Heart left ventricle (tissue), 16 donors: Measurements from ENCODE around the gene STAG1. TPM values are rescaled to one million over a fixed set of nuclear protein-coding genes. Genes with fewer than 3 reads are reported as not detected.
A peak's percentile ranks its signal among the peaks of the same experiment; 100 is the strongest.

Source experiments
- ATAC-seq, 4 donors: fragments of 200-7000 bp; cut with Tn5 transposase; one replicate each; pipeline ENCODE4 v1.9.1; 2020 to 2022; ENCODE audit warnings: moderate library complexity in 4 of 4, mild to moderate bottlenecking in 3 of 4, moderate number of reproducible peaks in 1 of 4
- DNase-seq, 5 donors: peaks; one replicate each; pipeline ENCODE4 v3.0.0-alpha.2; 2020
- H3K27ac ChIP-seq, 12 donors: fragments of 200-600 bp; sonication (generic) in 4 of 12; one replicate each; pipeline versions ENCODE4 v1.5.0 to v1.8.0; 2016 to 2022; ENCODE audit warnings: mild to moderate bottlenecking in 2 of 12
- H3K27me3 ChIP-seq, 9 donors: fragments of 200-600 bp; sonication (generic) in 2 of 9; one replicate each; pipeline versions ENCODE4 v1.5.1 to v1.8.0; 2016 to 2022; ENCODE audit warnings: mild to moderate bottlenecking in 3 of 9
- H3K36me3 ChIP-seq, 9 donors: fragments of 200-600 bp; sonication (generic) in 2 of 9; one replicate each; pipeline versions ENCODE4 v1.5.0 to v1.8.0; 2018 to 2022; ENCODE audit warnings: mild to moderate bottlenecking in 2 of 9
- H3K4me1 ChIP-seq, 12 donors: fragments of 200-600 bp; sonication (generic) in 4 of 12; one replicate each; pipeline versions ENCODE4 v1.5.0 to v1.8.0; 2016 to 2022; ENCODE audit warnings: mild to moderate bottlenecking in 3 of 12
- H3K4me3 ChIP-seq, 12 donors: fragments of 200-600 bp; sonication (generic) in 4 of 12; one replicate each; pipeline versions ENCODE4 v1.5.0 to v1.8.0; 2017 to 2022; ENCODE audit warnings: mild to moderate bottlenecking in 9 of 12, moderate library complexity in 4 of 12
- H3K9me3 ChIP-seq, 12 donors: fragments of 200-600 bp; sonication (generic) in 4 of 12; one replicate each; pipeline versions ENCODE4 v1.5.0 to v1.8.0; 2016 to 2022; ENCODE audit warnings: mild to moderate bottlenecking in 1 of 12
- POLR2A ChIP-seq, 2 donors: fragments of 450-650 bp; IDR thresholded peaks; one replicate each; pipeline ENCODE4 v1.6.1; 2017; ENCODE audit warnings: antibody characterized with exemption in 2 of 2, mild to moderate bottlenecking in 2 of 2, moderate library complexity in 2 of 2
- WGBS, 4 donors: extraction: QIAGEN DNeasy Blood & Tissue Kit in 2 of 4; methylation state at CpG; one replicate each; pipeline versions ENCODE4 v1.1.5 to v1.1.7; 2013 to 2018; 5-methylcytosine and 5-hydroxymethylcytosine counted together
- intact Hi-C, 10 donors: fragments of 100-400 bp; cut with DNase I; formaldehyde crosslinking; loops; one replicate each; pipeline versions ENCODE4 v1.11.1 to v1.14.2; 2022
- polyA plus RNA-seq, 2 donors: library from polyadenylated mRNA; stranded (reverse); fragments of 200-250 nt; gene quantifications; one replicate each; pipeline ENCODE4 v1.2.3, GENCODE V29; 2013
- total RNA-seq, 9 donors: library from RNA; depleted of rRNA in 2 of 9; stranded (reverse); fragments of >200 nt in 2 of 9; fragmentation: NEBNext Ultra II Directional in 3 of 9; extraction: Animal tissue kit (Norgen Biotek cat#: 25700) in 3 of 9; gene quantifications; one replicate each; pipeline versions ENCODE4 v1.1.0 to v1.2.4, GENCODE V29; 2016 to 2023
- TF ChIP-seq, protein P1 (sequence below), 12 donors: fragments of 200-600 bp; sonication (generic) in 4 of 12; IDR thresholded peaks; one replicate each; pipeline versions ENCODE4 v1.5.0 to v1.8.0; 2018 to 2022; ENCODE audit warnings: antibody characterized with exemption in 12 of 12, mild to moderate bottlenecking in 5 of 12
- donor health status: ischemic (EF 13 %, LVEDD 7.1; RV severe dilation, severe dysfunction).
- donor health status: healthy with polysubstance abuse.
- donor health status: DM: no; HTN: yes; CAD: no.
- donor health status: DM: no; HTN: no; CAD: no.
- donor health status: ischemic (EF 25% LVEDD 6.9; RV normal size, moderate dysfunction).
- donor health status: ischemic (EF 25% LVEDD 5.7; RV mildly dilated, moderate dysfunction).
- donor health status: healthy.
- donor health status: DM: yes; HTN: yes; CAD: no.
- donor health status: ischemic (EF 35%, LVEDD 5.7; RV mildly dilated, moderate dysfunction).
- donor health status: nonischemic (EF 11% LVEDD 7.7; RV severe dilation, severe dysfunction).
- donor health status: DM: yes; HTN: yes; CAD: no.
- donor health status: PGD.
- donor health status: ischemic (EF 29% LVEDD 5.4; RV normal size, mild dysfunction).
- donor health status: nonischemic (EF 23%, LVEDD 6.1; RV moderate dilation, normal function).

STAG1 gene
- total and polyA plus RNA-seq, 11 donors, result 7.2 to 23.4 (median 19.8) TPM

DNA sequence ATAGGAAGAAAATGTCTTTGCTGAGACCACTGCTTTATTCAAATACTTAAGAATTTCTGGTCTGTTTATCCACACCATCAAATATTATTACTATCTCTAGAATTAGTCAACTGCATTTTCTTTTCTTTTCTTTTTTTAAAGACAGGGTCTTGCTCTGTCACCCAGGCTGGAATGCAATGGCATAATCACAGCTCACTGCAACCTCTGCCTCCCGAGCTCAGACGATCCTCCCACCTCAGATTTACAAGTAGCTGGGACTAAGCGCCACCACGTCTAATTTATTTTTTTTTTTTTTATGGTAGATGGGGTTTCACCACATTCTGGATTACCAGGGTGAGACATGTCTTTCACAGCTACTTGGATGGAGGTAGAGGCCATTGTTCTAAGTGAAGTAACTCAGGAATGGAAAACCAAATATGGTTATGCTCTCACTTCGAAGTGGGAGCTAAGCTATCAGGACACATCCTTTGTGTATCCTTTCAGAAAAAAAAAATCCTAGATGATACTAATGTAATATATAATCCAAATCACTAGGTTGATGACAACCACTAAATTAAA, 52.8 kb downstream of the STAG1 start:
- Histone ChIP-seq H3K36me3 (no peaks in the 10 kb centered on the region), H3K27ac (no peak overlapping the region), H3K4me3 (no peak overlapping the region), H3K9me3 (peaks cover 0 to 9% (median 0%) of the 10 kb centered on the region in 12 donors), H3K27me3 (no peaks in the 10 kb centered on the region), H3K4me1 (peaks cover 0 to 22% (median 10%) of the 10 kb centered on the region in 12 donors)
- intact Hi-C loops, result no loop called here
- no peak for DNase-seq
- 73 to 81% (median 76%) methylated on average over 5 of the region's 5 CpGs for WGBS, 4 donors
- ATAC-seq, result no peak
- TF ChIP-seq, protein P1, sequence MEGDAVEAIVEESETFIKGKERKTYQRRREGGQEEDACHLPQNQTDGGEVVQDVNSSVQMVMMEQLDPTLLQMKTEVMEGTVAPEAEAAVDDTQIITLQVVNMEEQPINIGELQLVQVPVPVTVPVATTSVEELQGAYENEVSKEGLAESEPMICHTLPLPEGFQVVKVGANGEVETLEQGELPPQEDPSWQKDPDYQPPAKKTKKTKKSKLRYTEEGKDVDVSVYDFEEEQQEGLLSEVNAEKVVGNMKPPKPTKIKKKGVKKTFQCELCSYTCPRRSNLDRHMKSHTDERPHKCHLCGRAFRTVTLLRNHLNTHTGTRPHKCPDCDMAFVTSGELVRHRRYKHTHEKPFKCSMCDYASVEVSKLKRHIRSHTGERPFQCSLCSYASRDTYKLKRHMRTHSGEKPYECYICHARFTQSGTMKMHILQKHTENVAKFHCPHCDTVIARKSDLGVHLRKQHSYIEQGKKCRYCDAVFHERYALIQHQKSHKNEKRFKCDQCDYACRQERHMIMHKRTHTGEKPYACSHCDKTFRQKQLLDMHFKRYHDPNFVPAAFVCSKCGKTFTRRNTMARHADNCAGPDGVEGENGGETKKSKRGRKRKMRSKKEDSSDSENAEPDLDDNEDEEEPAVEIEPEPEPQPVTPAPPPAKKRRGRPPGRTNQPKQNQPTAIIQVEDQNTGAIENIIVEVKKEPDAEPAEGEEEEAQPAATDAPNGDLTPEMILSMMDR (IDR thresholded peaks at IDR 0.05), result no peak
- no peak for TF ChIP-seq POLR2A (IDR thresholded peaks at IDR 0.05)

DNA sequence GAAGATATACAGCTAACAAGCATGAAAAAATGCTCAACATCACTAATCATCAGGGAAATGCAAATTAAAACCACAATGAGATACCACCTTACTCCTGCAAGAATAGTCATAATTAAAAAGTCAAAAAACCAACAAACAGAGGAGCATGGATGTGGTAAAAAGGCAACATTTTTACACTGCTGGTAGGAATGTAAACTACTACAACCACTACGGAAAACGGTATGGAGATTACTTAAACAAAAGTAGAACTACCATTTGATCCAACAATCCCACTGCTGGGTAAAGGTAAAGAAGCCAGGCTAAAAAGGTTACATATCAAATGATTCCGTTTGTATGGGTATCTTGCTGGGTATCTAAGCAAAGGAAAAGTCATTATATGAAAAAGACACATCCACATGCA, 53.8 kb downstream of the STAG1 start:
- H3K9me3 ChIP-seq, result peaks cover 0 to 9% (median 0%) of the 10 kb centered on the region in 12 donors
- H3K4me1 ChIP-seq, result peaks cover 0 to 23% (median 12%) of the 10 kb centered on the region in 12 donors
- DNase-seq (no peak), ATAC-seq (no peak)
- no peaks in the 10 kb centered on the region for H3K36me3 ChIP-seq
- no peak overlapping the region for H3K4me3 ChIP-seq
- H3K27ac ChIP-seq, result no peak overlapping the region
- intact Hi-C loops, result no loop called here
- TF ChIP-seq POLR2A (IDR thresholded peaks at IDR 0.05), result no peak
- TF ChIP-seq, protein P1 (IDR thresholded peaks at IDR 0.05), result no peak
- no peaks in the 10 kb centered on the region for H3K27me3 ChIP-seq
- 75 to 96% (median 91%) methylated on average over 3 of the region's 3 CpGs for WGBS, 4 donors

DNA sequence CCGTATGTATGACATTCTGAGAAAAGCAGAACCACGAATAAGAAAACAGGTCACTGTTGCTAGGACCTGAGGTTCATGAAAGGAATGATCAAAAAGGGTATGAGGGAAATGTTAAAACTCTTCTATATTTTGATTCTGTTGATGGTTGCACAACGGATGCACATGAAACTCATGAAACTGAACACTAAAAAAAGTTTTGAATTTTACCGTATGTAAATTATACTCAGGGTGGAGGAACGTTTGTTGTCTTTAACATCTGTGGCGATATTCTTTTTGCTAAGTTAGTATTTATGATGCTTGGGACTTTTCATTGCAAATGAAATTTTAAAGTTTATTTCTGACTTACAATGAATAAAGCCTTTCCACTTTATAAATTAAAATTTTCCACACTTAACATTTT, 55.4 kb downstream of the STAG1 start:
- no peak for TF ChIP-seq POLR2A (IDR thresholded peaks at IDR 0.05)
- TF ChIP-seq, protein P1 (IDR thresholded peaks at IDR 0.05), result no peak
- Histone ChIP-seq H3K9me3 (peaks cover 0 to 9% (median 0%) of the 10 kb centered on the region in 12 donors), H3K27ac (no peak overlapping the region), H3K4me1 (peaks cover 0 to 30% (median 12%) of the 10 kb centered on the region in 12 donors), H3K27me3 (no peaks in the 10 kb centered on the region), H3K36me3 (no peaks in the 10 kb centered on the region), H3K4me3 (no peak overlapping the region)
- DNase-seq, result no peak
- intact Hi-C loops, result no loop called here
- 94 to 97% (median 95%) methylated on average over 6 of the region's 6 CpGs for WGBS, 4 donors
- no peak for ATAC-seq

DNA sequence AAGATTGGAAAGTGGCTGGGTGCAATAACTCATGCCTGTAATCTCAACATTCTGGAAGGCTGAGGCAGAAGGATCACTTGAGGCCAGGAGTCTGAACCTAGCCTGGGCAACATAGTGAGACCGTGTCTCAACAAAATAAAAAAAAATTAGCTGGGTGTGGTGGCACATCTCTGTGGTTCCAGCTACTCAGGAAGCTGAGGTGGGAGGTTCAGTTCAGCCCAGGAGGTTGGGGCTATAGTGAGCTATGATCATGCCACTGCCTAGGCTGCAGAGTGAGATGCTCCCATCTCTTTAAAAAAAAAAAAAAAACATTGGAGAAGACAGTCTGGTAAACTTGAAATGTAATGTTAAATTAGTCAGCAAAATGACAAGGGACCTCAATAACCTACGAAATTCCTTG, 57.9 kb downstream of the STAG1 start:
- Histone ChIP-seq H3K36me3 (no peaks in the 10 kb centered on the region), H3K9me3 (peaks cover 0 to 9% (median 0%) of the 10 kb centered on the region in 12 donors), H3K27me3 (no peaks in the 10 kb centered on the region), H3K4me1 (peaks cover 0 to 38% (median 10%) of the 10 kb centered on the region in 12 donors), H3K4me3 (no peak overlapping the region), H3K27ac (peak overlapping the region in 1 of 12 donors; percentile 1)
- intact Hi-C loops, result no loop called here
- WGBS, 4 donors, result 65 to 80% (median 69%) methylated on average over 2 of the region's 2 CpGs
- no peak for DNase-seq
- ATAC-seq, result peak in 2 of 4 donors; percentile 12 to 37
- TF ChIP-seq POLR2A (IDR thresholded peaks at IDR 0.05), result no peak
- TF ChIP-seq, protein P1 (IDR thresholded peaks at IDR 0.05), result no peak
